Natural killer cell (primary cell): ENCODE data around the gene ADGRG6. TPM values are rescaled to one million over a fixed set of nuclear protein-coding genes. Genes with fewer than 3 reads are reported as not detected.

ENCODE experiments used
- ATAC-seq, 3 donors: fragments of 150-1000 bp in 2 of 3; fragments of 200-7000 bp in 1 of 3; cut with Tn5 transposase; 1 replicate in 1 of 3; 2 replicates in 2 of 3; pipeline ENCODE4 v1.10.0; 2021; ENCODE audit warnings: mild to moderate bottlenecking in 2 of 3, moderate library complexity in 2 of 3
- DNase-seq, 2 donors: peaks; one replicate each; pipeline versions ENCODE4 v3.0.0 to v3.0.0-alpha.2; 2013 to 2021; ENCODE audit warnings: mixed read lengths in 1 of 2
- H3K27ac ChIP-seq: one replicate; pipeline ENCODE4 v1.5.1; 2013; ENCODE audit warnings: mild to moderate bottlenecking, low read length
- H3K27me3 ChIP-seq: one replicate; pipeline ENCODE4 v1.6.1; 2013; ENCODE audit warnings: low read length; ENCODE audit not compliant: control insufficient read depth, insufficient read depth
- H3K36me3 ChIP-seq: one replicate; pipeline ENCODE4 v1.6.1; 2013; ENCODE audit warnings: low read length; ENCODE audit not compliant: control insufficient read depth, insufficient read depth
- H3K4me1 ChIP-seq: one replicate; pipeline ENCODE4 v1.6.1; 2013; ENCODE audit warnings: low read length; ENCODE audit not compliant: control insufficient read depth, insufficient read depth
- H3K4me3 ChIP-seq: one replicate; pipeline ENCODE4 v1.5.1; 2013; ENCODE audit warnings: low read length
- H3K9me3 ChIP-seq: one replicate; pipeline ENCODE4 v1.6.1; 2013; ENCODE audit warnings: low read length; ENCODE audit not compliant: control insufficient read depth, insufficient read depth
- H3K27ac Mint-ChIP-seq, 2 donors: one replicate each; pipeline ENCODE4 v1.8.0; 2022; ENCODE audit warnings: mild to moderate bottlenecking in 2 of 2, mixed read lengths in 2 of 2, moderate library complexity in 1 of 2
- H3K27me3 Mint-ChIP-seq, 2 donors: one replicate each; pipeline ENCODE4 v1.8.0; 2022; ENCODE audit warnings: low read depth in 2 of 2, mixed read lengths in 2 of 2
- H3K36me3 Mint-ChIP-seq: one replicate; pipeline ENCODE4 v1.8.0; 2022; ENCODE audit warnings: mixed read lengths
- H3K4me1 Mint-ChIP-seq, 2 donors: one replicate each; pipeline ENCODE4 v1.8.0; 2022; ENCODE audit warnings: mixed read lengths in 2 of 2
- H3K4me3 Mint-ChIP-seq: one replicate; pipeline ENCODE4 v1.8.0; 2022; ENCODE audit warnings: mild to moderate bottlenecking, moderate library complexity, mixed read lengths
- H3K9me3 Mint-ChIP-seq, 2 donors: one replicate each; pipeline ENCODE4 v1.8.0; 2022; ENCODE audit warnings: mixed read lengths in 2 of 2
- WGBS: methylation state at CpG from one replicate; pipeline ENCODE4 v1.1.7; 2013; ENCODE audit warnings: missing lambda C conversion rate; ENCODE audit not compliant: insufficient coverage; 5-methylcytosine and 5-hydroxymethylcytosine counted together
- intact Hi-C: fragments of 100-400 bp; cut with micrococcal nuclease; formaldehyde crosslinking; loops from one replicate; pipeline ENCODE4 v1.14.2; 2022
- total RNA-seq, 4 donors: library from RNA; stranded (reverse); fragments of 120-200 nt in 1 of 4; gene quantifications; one replicate each; pipeline versions ENCODE4 v1.2.3 to v1.2.4, GENCODE V29; 2013 to 2022
- TF ChIP-seq, protein P1 (sequence below): fragments of 200-600 bp; IDR thresholded peaks from one replicate; pipeline ENCODE4 v1.8.0; 2022; ENCODE audit warnings: antibody characterized with exemption

The ADGRG6 gene
- total RNA-seq, 3 donors from 2014 or later (not counting 1 experiment from before 2014, with no cell fraction given) = 0.05 to 0.24 TPM; not detected in 1

- WGBS = 98% methylated on average over 4 of the region's 5 CpGs
- intact Hi-C loops = no loop called here
- no peaks in the 10 kb centered on the region for H3K4me1 Mint-ChIP-seq
- no peaks in the 10 kb centered on the region for H3K9me3 ChIP-seq
- H3K27me3 ChIP-seq = no peaks in the 10 kb centered on the region
- H3K4me1 ChIP-seq = no peaks in the 10 kb centered on the region
- TF ChIP-seq, protein P1, sequence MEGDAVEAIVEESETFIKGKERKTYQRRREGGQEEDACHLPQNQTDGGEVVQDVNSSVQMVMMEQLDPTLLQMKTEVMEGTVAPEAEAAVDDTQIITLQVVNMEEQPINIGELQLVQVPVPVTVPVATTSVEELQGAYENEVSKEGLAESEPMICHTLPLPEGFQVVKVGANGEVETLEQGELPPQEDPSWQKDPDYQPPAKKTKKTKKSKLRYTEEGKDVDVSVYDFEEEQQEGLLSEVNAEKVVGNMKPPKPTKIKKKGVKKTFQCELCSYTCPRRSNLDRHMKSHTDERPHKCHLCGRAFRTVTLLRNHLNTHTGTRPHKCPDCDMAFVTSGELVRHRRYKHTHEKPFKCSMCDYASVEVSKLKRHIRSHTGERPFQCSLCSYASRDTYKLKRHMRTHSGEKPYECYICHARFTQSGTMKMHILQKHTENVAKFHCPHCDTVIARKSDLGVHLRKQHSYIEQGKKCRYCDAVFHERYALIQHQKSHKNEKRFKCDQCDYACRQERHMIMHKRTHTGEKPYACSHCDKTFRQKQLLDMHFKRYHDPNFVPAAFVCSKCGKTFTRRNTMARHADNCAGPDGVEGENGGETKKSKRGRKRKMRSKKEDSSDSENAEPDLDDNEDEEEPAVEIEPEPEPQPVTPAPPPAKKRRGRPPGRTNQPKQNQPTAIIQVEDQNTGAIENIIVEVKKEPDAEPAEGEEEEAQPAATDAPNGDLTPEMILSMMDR = no peak
- H3K4me3 ChIP-seq = no peak overlapping the region
- H3K4me3 Mint-ChIP-seq = no peak overlapping the region
- H3K27me3 Mint-ChIP-seq = peaks cover 0 to 9% of the 10 kb centered on the region in 2 donors
- H3K27ac ChIP-seq = no peak overlapping the region
- no peak for DNase-seq
- no peak overlapping the region for H3K27ac Mint-ChIP-seq
- no peaks in the 10 kb centered on the region for H3K9me3 Mint-ChIP-seq
- no peaks in the 10 kb centered on the region for H3K36me3 ChIP-seq
- ATAC-seq = no peak
- H3K36me3 Mint-ChIP-seq = no peaks in the 10 kb centered on the region
Observed at GRCh38 chr6:142322066-142322465, 20.3 kb downstream of the ADGRG6 start.

DNA sequence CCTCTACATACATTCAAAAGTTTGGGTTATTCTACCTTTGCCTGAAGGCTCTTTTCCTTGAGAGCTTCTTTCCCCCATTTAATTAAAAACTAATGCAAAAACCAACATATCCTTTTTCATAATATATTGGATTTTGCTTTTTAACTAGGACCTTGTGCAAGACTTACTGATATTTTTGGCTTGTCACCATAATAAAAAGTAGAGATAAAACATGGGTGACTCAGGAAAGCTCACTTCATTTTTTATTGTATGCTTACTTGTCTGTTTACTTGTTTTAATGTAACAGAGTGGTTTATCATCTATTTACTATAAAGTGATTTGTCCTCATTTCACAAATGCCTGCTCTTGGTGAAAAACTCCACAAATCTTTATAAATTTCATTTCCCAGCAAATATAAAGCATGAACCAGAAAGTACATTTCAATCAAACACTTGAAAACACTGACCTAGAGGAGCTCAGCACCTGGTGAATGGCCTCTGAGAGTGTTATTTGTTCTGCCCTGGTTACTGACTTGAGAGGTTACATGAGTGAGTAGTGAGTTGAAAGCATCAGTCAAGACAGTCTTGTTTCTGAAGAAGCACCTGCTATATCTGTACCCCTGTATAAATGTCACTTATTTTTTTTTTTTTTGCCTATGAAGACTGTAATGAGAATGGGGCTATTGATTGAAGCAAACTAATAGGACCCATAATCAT is 20.8 kb downstream of the ADGRG6 start:
- no peaks in the 10 kb centered on the region for H3K36me3 Mint-ChIP-seq
- no peak overlapping the region for H3K4me3 ChIP-seq
- TF ChIP-seq, protein P1 = no peak
- intact Hi-C loops = no loop called here
- H3K9me3 Mint-ChIP-seq = no peaks in the 10 kb centered on the region
- H3K4me1 Mint-ChIP-seq = no peaks in the 10 kb centered on the region
- H3K27ac ChIP-seq = no peak overlapping the region
- ATAC-seq = no peak
- H3K27ac Mint-ChIP-seq = no peak overlapping the region
- H3K36me3 ChIP-seq = no peaks in the 10 kb centered on the region
- no peaks in the 10 kb centered on the region for H3K4me1 ChIP-seq
- H3K27me3 ChIP-seq = no peaks in the 10 kb centered on the region
- peaks cover 0 to 9% of the 10 kb centered on the region in 2 donors for H3K27me3 Mint-ChIP-seq
- H3K9me3 ChIP-seq = no peaks in the 10 kb centered on the region
- DNase-seq = no peak
- no peak overlapping the region for H3K4me3 Mint-ChIP-seq

- intact Hi-C loops = no loop called here
- H3K9me3 ChIP-seq = no peaks in the 10 kb centered on the region
- no peaks in the 10 kb centered on the region for H3K36me3 ChIP-seq
- Mint-ChIP-seq H3K27ac (no peak overlapping the region), H3K4me1 (no peaks in the 10 kb centered on the region), H3K4me3 (no peak overlapping the region), H3K9me3 (no peaks in the 10 kb centered on the region), H3K27me3 (peaks cover 0 to 9% of the 10 kb centered on the region in 2 donors), H3K36me3 (no peaks in the 10 kb centered on the region)
- no peak overlapping the region for H3K27ac ChIP-seq
- no peaks in the 10 kb centered on the region for H3K27me3 ChIP-seq
- H3K4me1 ChIP-seq = no peaks in the 10 kb centered on the region
- no peak for DNase-seq
- no peak for ATAC-seq
- no peak overlapping the region for H3K4me3 ChIP-seq
- 97% methylated on average over 6 of the region's 6 CpGs for WGBS
- TF ChIP-seq, protein P1 = no peak
Observed at GRCh38 chr6:142323377-142323776, 21.6 kb downstream of the ADGRG6 start.

DNA sequence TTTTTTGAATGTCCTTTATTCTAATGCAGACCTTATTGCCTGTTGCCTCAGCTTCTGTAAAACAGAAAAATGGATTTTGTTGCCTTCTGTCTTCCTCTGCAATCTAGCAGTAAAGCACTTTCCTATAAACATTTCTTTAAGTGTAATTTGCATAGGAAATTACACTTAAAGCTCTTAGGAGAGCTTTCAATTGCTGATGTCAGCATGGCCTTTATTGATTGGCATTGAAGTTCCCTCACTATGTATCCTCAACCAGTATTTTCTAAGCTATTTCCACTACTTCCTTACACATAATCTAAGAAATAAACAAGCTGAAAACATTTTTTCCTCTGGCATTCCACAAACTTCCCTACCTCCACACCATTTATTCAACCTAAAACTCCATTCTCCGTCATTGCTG is 22.3 kb downstream of the ADGRG6 start:
- no peaks in the 10 kb centered on the region for H3K9me3 ChIP-seq

More for the DNA sequence above, 22.3 kb downstream of the ADGRG6 start:
- Histone ChIP-seq H3K4me3 (no peak overlapping the region), H3K4me1 (no peaks in the 10 kb centered on the region), H3K27me3 (no peaks in the 10 kb centered on the region), H3K27ac (no peak overlapping the region), H3K36me3 (no peaks in the 10 kb centered on the region)
- intact Hi-C loops = no loop called here
- WGBS = 60% methylated on average over 1 of the region's 1 CpG
- TF ChIP-seq, protein P1 = no peak
- H3K4me1 Mint-ChIP-seq = no peaks in the 10 kb centered on the region
- no peak overlapping the region for H3K27ac Mint-ChIP-seq
- no peaks in the 10 kb centered on the region for H3K36me3 Mint-ChIP-seq
- peaks cover 0 to 9% of the 10 kb centered on the region in 2 donors for H3K27me3 Mint-ChIP-seq
- DNase-seq = no peak
- ATAC-seq = no peak
- no peaks in the 10 kb centered on the region for H3K9me3 Mint-ChIP-seq
- H3K4me3 Mint-ChIP-seq = no peak overlapping the region
